Measurements from ENCODE around the gene HHLA2.

HHLA2 gene

GRCh38 chr3:108301695-108302404, 5.5 kb downstream of the HHLA2 start:
- TF ChIP-seq TAF1 (IDR thresholded peaks at IDR 0.05; ENCODE audit: borderline replicate concordance, low read depth, low read length) (no peak), POLR2A (IDR thresholded peaks at IDR 0.05; ENCODE audit: low read depth, low read length) (no peak), POLR2AphosphoS5 (IDR thresholded peaks at IDR 0.05; ENCODE audit: low read depth, low read length) (no peak)
- FAIRE-seq = peak; percentile 44
- no peak for DNase-seq (ENCODE audit: insufficient read length)

GRCh38 chr3:108302570-108302969, 6.2 kb downstream of the HHLA2 start:
- FAIRE-seq = peak; percentile 73
- no peak for DNase-seq (ENCODE audit: insufficient read length)
- TF ChIP-seq TAF1 (IDR thresholded peaks at IDR 0.05; ENCODE audit: borderline replicate concordance, low read depth, low read length) (no peak), POLR2AphosphoS5 (IDR thresholded peaks at IDR 0.05; ENCODE audit: low read depth, low read length) (no peak), POLR2A (IDR thresholded peaks at IDR 0.05; ENCODE audit: low read depth, low read length) (no peak)

- no peak for FAIRE-seq
- TF ChIP-seq POLR2A (IDR thresholded peaks at IDR 0.05; ENCODE audit: low read depth, low read length) = no peak
- no peak for TF ChIP-seq TAF1 (IDR thresholded peaks at IDR 0.05; ENCODE audit: borderline replicate concordance, low read depth, low read length)
- TF ChIP-seq POLR2AphosphoS5 (IDR thresholded peaks at IDR 0.05; ENCODE audit: low read depth, low read length) = no peak
- no peak for DNase-seq (ENCODE audit: insufficient read length)
Observed at GRCh38 chr3:108305484-108306172, 9.3 kb downstream of the HHLA2 start.

GRCh38 chr3:108311797-108312196, 15.4 kb downstream of the HHLA2 start:
- FAIRE-seq (no peak), DNase-seq (ENCODE audit: insufficient read length) (no peak)
- TF ChIP-seq POLR2A (IDR thresholded peaks at IDR 0.05; ENCODE audit: low read depth, low read length) = no peak
- TF ChIP-seq POLR2AphosphoS5 (IDR thresholded peaks at IDR 0.05; ENCODE audit: low read depth, low read length) = no peak
- TF ChIP-seq TAF1 (IDR thresholded peaks at IDR 0.05; ENCODE audit: borderline replicate concordance, low read depth, low read length) = no peak

- no peak for TF ChIP-seq POLR2AphosphoS5 (IDR thresholded peaks at IDR 0.05; ENCODE audit: low read depth, low read length)
- TF ChIP-seq TAF1 (IDR thresholded peaks at IDR 0.05; ENCODE audit: borderline replicate concordance, low read depth, low read length) = no peak
- TF ChIP-seq POLR2A (IDR thresholded peaks at IDR 0.05; ENCODE audit: low read depth, low read length) = no peak
- FAIRE-seq (no peak), DNase-seq (ENCODE audit: insufficient read length) (no peak)
Observed at GRCh38 chr3:108312656-108313055, 16.3 kb downstream of the HHLA2 start.

- no peak for TF ChIP-seq POLR2AphosphoS5 (IDR thresholded peaks at IDR 0.05; ENCODE audit: low read depth, low read length)
- TF ChIP-seq POLR2A (IDR thresholded peaks at IDR 0.05; ENCODE audit: low read depth, low read length) = no peak
- no peak for TF ChIP-seq TAF1 (IDR thresholded peaks at IDR 0.05; ENCODE audit: borderline replicate concordance, low read depth, low read length)
- no peak for DNase-seq (ENCODE audit: insufficient read length)
- no peak for FAIRE-seq
Observed at GRCh38 chr3:108315767-108316301, 19.5 kb downstream of the HHLA2 start.

GRCh38 chr3:108319428-108320082, 23.2 kb downstream of the HHLA2 start:
- FAIRE-seq = no peak
- DNase-seq (ENCODE audit: insufficient read length) = no peak
- TF ChIP-seq POLR2A (IDR thresholded peaks at IDR 0.05; ENCODE audit: low read depth, low read length) (no peak), TAF1 (IDR thresholded peaks at IDR 0.05; ENCODE audit: borderline replicate concordance, low read depth, low read length) (no peak), POLR2AphosphoS5 (IDR thresholded peaks at IDR 0.05; ENCODE audit: low read depth, low read length) (no peak)

- FAIRE-seq (no peak), DNase-seq (ENCODE audit: insufficient read length) (no peak)
- TF ChIP-seq POLR2AphosphoS5 (IDR thresholded peaks at IDR 0.05; ENCODE audit: low read depth, low read length) = no peak
- no peak for TF ChIP-seq TAF1 (IDR thresholded peaks at IDR 0.05; ENCODE audit: borderline replicate concordance, low read depth, low read length)
- TF ChIP-seq POLR2A (IDR thresholded peaks at IDR 0.05; ENCODE audit: low read depth, low read length) = no peak
Observed at GRCh38 chr3:108320746-108321350, 24.5 kb downstream of the HHLA2 start.

GRCh38 chr3:108322352-108322751, 26.0 kb downstream of the HHLA2 start:
- FAIRE-seq (peak; percentile 21), DNase-seq (ENCODE audit: insufficient read length) (no peak)
- TF ChIP-seq POLR2A (IDR thresholded peaks at IDR 0.05; ENCODE audit: low read depth, low read length) (no peak), TAF1 (IDR thresholded peaks at IDR 0.05; ENCODE audit: borderline replicate concordance, low read depth, low read length) (no peak), POLR2AphosphoS5 (IDR thresholded peaks at IDR 0.05; ENCODE audit: low read depth, low read length) (no peak)

GRCh38 chr3:108324177-108324576, 27.8 kb downstream of the HHLA2 start:
- no peak for DNase-seq (ENCODE audit: insufficient read length)
- TF ChIP-seq POLR2AphosphoS5 (IDR thresholded peaks at IDR 0.05; ENCODE audit: low read depth, low read length) = no peak
- TF ChIP-seq POLR2A (IDR thresholded peaks at IDR 0.05; ENCODE audit: low read depth, low read length) = no peak
- no peak for TF ChIP-seq TAF1 (IDR thresholded peaks at IDR 0.05; ENCODE audit: borderline replicate concordance, low read depth, low read length)
- no peak for FAIRE-seq

GRCh38 chr3:108327168-108327567, 30.8 kb downstream of the HHLA2 start:
- DNase-seq (ENCODE audit: insufficient read length) (no peak), FAIRE-seq (no peak)
- TF ChIP-seq POLR2A (IDR thresholded peaks at IDR 0.05; ENCODE audit: low read depth, low read length) (no peak), TAF1 (IDR thresholded peaks at IDR 0.05; ENCODE audit: borderline replicate concordance, low read depth, low read length) (no peak), POLR2AphosphoS5 (IDR thresholded peaks at IDR 0.05; ENCODE audit: low read depth, low read length) (no peak)

Measured in GM12892 (cell line).